ENCODE results near the gene BCOR.

DNA sequence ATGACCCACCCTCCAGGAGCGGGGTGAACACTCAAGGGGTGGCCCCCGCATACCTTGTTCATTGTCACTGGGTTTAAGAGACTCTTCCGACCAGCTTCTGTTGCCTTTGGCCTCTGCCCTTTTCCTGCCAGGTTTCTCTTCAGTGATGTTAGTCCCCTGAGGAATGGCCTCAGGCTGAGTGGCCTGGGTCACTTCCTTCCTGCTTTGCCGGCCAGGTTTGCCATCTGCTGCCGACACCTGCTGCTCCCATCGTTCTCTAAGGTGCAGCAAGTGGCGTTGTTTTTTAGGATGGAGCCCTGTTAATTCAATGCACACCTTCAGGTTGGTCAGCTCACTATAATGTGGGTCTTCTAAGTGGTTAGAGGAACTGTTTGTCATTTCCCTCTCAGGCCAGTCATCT, 34.2 kb downstream of the BCOR start:
- TF ChIP-seq USF2 (IDR thresholded peaks at IDR 0.05; ENCODE audit: low read depth, low read length) (no peak), USF2 (CRISPR knock-in tag; IDR thresholded peaks at IDR 0.05; ENCODE audit: borderline replicate concordance) (no peak), SMARCC2 (IDR thresholded peaks at IDR 0.05) (no peak), ZNF367 (CRISPR knock-in tag; IDR thresholded peaks at IDR 0.05; ENCODE audit: borderline replicate concordance) (no peak), CEBPZ (IDR thresholded peaks at IDR 0.05; ENCODE audit: low read length) (no peak), TSC22D2 (CRISPR knock-in tag; IDR thresholded peaks at IDR 0.05; ENCODE audit: borderline replicate concordance) (no peak), SIN3A (IDR thresholded peaks at IDR 0.05; ENCODE audit: borderline replicate concordance, low read depth, low read length) (no peak), HDAC2 (CRISPR knock-in tag; IDR thresholded peaks at IDR 0.05) (no peak), NCOA1 (CRISPR knock-in tag; IDR thresholded peaks at IDR 0.05) (no peak), CTCF (CRISPR knock-in tag; IDR thresholded peaks at IDR 0.05) (no peak), PAX8 (CRISPR knock-in tag; IDR thresholded peaks at IDR 0.05; ENCODE audit: borderline replicate concordance) (no peak), PCBP2 (optimal IDR thresholded peaks at IDR 0.05; ENCODE audit: low read depth, low read length, poor library complexity, severe bottlenecking) (no peak)
- TF ChIP-seq, protein P1, sequence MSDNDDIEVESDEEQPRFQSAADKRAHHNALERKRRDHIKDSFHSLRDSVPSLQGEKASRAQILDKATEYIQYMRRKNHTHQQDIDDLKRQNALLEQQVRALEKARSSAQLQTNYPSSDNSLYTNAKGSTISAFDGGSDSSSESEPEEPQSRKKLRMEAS (IDR thresholded peaks at IDR 0.05), result no peak
